SU-DHL-6 (cell line): ENCODE measurements around the gene TRAPPC4.

Experiments
- EZH2phosphoT487 ChIP-seq: fragments of 200-600 bp; sonication (generic), shearing (Covaris generic); conservative IDR thresholded peaks from 2 replicates; pipeline ENCODE4 v1.6.1; 2018; ENCODE audit warnings: mild to moderate bottlenecking, antibody characterized with exemption, low read length, moderate library complexity, mixed read lengths
- TF ChIP-seq, protein P1 (sequence below): fragments of 200-600 bp; sonication (generic); IDR thresholded peaks from one replicate; pipeline ENCODE4 v1.5.1; 2017; ENCODE audit warnings: antibody characterized with exemption, mild to moderate bottlenecking, low read length, moderate library complexity; ENCODE audit not compliant: insufficient read depth, poor library complexity, severe bottlenecking

DNA sequence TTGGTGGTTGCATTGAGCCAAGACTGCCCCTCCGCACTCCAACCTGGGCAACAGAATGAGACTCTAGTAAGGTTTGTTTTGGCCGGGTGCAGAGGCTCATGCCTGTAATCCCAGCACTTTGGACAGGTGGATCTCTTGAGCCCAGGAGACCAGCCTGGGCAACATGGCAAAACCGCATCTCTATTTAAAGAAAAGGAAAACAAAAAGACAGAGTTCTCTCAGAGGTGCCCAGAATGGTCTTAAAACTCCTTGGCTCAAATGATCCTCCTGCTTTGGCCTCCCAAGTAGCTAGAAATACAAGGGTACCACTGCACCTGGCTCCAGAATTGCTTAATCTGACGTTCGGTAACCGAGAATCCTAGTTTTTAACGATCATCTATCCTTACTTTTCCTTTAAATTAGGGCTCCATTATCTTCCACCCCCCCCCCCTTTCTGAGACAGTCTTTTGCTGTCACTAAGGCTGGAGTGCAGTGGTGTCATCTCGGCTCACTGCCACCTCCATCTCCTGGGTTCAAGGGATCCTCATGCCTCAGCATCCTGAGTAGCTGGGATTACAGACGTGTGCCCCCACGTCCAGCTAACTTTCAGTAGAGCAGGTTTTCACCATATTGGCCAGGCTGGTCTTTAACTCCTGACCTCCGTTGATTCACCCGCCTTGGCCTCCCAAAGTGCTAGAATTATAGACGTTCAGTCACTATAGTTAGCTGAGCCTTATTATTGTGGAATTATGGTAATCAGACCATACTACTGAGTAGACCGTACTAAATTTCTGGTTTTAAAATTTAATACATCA lies 2.2 kb upstream of the TRAPPC4 start:
- TF ChIP-seq, protein P1, sequence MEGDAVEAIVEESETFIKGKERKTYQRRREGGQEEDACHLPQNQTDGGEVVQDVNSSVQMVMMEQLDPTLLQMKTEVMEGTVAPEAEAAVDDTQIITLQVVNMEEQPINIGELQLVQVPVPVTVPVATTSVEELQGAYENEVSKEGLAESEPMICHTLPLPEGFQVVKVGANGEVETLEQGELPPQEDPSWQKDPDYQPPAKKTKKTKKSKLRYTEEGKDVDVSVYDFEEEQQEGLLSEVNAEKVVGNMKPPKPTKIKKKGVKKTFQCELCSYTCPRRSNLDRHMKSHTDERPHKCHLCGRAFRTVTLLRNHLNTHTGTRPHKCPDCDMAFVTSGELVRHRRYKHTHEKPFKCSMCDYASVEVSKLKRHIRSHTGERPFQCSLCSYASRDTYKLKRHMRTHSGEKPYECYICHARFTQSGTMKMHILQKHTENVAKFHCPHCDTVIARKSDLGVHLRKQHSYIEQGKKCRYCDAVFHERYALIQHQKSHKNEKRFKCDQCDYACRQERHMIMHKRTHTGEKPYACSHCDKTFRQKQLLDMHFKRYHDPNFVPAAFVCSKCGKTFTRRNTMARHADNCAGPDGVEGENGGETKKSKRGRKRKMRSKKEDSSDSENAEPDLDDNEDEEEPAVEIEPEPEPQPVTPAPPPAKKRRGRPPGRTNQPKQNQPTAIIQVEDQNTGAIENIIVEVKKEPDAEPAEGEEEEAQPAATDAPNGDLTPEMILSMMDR, result no peak
- TF ChIP-seq EZH2phosphoT487, result no peak
